HG03469 (cell line): ENCODE results near the gene AGL.
"Not testable (repeated sequence)": the region's sequence is repeated elsewhere in the genome, so short reads cannot be mapped to it uniquely, and the experiment has no call there.

Source experiments
- ATAC-seq: cut with Tn5 transposase; IDR thresholded peaks from one replicate; pipeline ENCODE4 v1.9.1; 2021; ENCODE audit warnings: mild to moderate bottlenecking, moderate library complexity, moderate number of reproducible peaks; ENCODE audit not compliant: unreplicated experiment

Gene AGL

GRCh38 chr1:99850459-99851291 lies 514 bp downstream of the AGL start:
- peak; percentile 11 for ATAC-seq

- no peak for ATAC-seq
These were observed 1.8 kb downstream of the AGL start for GRCh38 chr1:99851850-99852454.

DNA sequence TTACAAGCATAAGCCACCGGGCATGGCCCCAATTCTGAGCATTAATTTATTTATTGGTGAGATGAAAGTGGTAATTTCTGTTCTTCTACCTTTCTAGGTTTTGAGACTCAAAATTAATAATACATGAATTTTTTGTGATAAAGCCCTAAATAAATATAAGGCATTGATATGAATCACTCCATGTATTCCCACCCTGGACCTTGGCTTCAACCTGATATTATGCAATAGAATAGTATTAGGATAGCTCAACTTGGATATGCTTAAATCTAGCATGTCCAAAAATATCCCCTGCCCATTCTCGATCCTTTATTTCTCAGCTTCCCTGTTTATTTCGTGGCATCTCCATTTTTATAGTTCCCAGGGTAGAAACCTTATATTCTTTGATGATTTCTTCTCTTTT lies 2.5 kb downstream of the AGL start:
- ATAC-seq: no peak

- ATAC-seq: no peak
These were observed 5.8 kb downstream of the AGL start for GRCh38 chr1:99855914-99856450.

DNA sequence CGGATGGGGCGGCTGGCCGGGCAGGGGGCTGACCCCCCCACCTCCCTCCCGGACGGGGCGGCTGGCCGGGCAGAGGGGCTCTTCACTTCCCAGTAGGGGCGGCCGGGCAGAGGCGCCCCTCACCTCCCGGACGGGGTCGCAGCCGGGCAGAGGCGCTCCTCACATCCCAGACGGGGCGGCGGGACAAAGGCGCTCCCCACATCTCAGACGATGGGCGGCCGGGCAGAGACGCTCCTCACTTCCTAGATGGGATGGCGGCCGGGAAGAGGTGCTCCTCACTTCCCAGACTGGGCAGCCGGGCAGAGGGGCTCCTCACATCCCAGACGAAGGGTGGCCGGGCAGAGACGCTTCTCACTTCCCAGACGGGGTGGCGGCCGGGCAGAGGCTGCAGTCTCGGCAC lies 6.9 kb downstream of the AGL start:
- not testable (repeated sequence) for ATAC-seq

- ATAC-seq: no peak
These were observed 8.1 kb downstream of the AGL start for GRCh38 chr1:99858286-99858685.

GRCh38 chr1:99858881-99859280 lies 8.7 kb downstream of the AGL start:
- no peak for ATAC-seq

- no peak for ATAC-seq
These were observed 10.5 kb downstream of the AGL start for GRCh38 chr1:99860703-99861102.

GRCh38 chr1:99867682-99868081 lies 17.5 kb downstream of the AGL start:
- ATAC-seq: no peak

DNA sequence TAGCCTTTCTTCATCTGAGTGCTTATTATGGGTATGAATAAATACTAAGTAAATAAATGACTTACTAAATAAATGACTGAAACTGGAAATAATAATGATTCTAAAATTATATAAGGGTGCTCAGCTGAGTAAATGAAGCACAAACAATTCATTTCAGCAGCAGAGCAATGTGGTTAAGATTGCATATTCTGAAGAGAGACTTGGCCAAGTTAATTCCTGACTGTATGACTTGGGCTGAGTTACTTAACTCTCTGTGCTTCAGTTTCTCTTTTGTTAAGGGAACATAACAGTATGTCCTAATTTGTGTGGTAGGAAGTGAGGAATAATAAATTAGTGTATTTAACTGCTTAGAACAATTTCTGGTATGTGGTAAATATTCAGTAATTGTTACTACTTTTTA lies 19.1 kb downstream of the AGL start:
- ATAC-seq: no peak

DNA sequence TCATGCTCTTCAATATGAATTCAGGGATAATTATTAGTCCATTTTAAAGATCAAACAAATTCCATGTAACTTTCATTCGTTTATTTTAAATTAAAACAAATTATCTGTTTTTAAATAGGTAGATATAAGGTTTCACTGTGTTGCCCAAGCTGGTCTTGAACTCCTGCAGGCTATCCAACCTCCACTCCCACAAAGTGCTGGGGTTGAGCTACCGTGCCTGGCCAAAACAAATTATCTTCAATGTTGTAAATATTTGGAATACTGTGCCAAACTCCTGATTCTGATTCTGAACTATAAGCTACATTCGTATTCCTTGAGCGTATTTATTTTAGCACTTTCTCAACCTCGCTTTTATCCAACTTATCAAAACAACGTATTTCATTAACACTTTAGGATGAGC lies 19.6 kb downstream of the AGL start:
- ATAC-seq: no peak

- no peak for ATAC-seq
These were observed 21.9 kb downstream of the AGL start for GRCh38 chr1:99872063-99872462.

DNA sequence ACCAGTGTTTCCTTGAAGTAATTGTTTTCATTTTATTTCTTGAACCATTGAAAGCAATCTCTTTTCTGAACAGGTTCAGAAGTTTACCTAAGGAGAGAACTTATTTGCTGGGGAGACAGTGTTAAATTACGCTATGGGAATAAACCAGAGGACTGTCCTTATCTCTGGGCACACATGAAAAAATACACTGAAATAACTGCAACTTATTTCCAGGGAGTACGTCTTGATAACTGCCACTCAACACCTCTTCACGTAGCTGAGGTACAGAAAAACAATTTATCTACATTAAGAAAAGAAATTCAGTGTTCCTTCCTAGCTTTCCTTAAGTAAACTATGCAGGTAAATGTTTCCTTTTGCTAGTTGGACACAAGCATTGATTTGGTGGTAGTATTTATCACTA lies 27.4 kb downstream of the AGL start:
- no peak for ATAC-seq

GRCh38 chr1:99886179-99886578 lies 36.0 kb downstream of the AGL start:
- no peak for ATAC-seq

DNA sequence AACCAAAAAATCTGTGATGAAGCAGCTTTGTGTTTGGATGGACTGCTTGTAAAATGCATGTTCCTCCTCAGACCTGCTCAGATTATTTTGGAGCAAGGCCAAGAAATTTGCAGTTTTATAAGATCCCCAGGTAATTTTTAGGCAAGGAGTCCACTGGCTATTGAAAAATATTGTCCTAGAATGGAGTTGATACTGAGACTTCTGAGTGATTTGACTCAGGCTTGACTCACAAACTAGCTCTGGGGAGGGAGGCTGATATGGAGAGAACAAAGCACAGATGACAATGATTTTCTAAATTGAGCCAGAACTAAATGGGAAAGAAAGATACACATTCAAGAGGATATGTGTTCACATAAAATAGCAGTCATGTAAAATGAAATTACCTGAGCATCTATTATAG lies 36.7 kb downstream of the AGL start:
- no peak for ATAC-seq

- ATAC-seq: no peak
These were observed 37.7 kb downstream of the AGL start for GRCh38 chr1:99887890-99888289.

DNA sequence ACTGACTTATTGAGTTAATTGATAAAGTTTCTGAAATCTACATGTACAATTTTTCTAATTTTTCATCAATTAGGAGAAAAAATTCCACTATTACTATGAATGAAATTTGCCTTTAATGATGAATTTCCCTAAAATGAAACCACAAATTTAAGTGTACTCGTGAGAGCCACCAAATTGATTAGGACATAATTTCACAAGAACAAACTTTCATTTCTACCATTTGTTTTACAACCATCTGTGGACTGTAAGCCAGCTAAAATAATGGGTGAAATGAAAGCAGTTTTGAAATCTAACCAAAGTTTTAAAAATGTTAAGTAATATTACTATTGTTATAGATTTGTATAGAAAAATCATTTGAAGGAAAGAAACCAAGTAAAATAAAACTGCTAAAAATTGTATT lies 41.8 kb downstream of the AGL start:
- ATAC-seq: no peak

- ATAC-seq: not testable (repeated sequence)
These were observed 53.1 kb downstream of the AGL start for GRCh38 chr1:99903278-99903677.

- no peak for ATAC-seq
These were observed 56.4 kb downstream of the AGL start for GRCh38 chr1:99906535-99906934.

GRCh38 chr1:99917214-99917613 lies 67.1 kb downstream of the AGL start:
- ATAC-seq: no peak

- no peak for ATAC-seq
These were observed 69.1 kb downstream of the AGL start for GRCh38 chr1:99919220-99919619.

GRCh38 chr1:99934801-99935200 lies 84.6 kb downstream of the AGL start:
- ATAC-seq: no peak
